ENCODE data around the gene BANF1.
A peak's percentile ranks its signal among the peaks of the same experiment; 100 is the strongest.

Gene BANF1

DNA sequence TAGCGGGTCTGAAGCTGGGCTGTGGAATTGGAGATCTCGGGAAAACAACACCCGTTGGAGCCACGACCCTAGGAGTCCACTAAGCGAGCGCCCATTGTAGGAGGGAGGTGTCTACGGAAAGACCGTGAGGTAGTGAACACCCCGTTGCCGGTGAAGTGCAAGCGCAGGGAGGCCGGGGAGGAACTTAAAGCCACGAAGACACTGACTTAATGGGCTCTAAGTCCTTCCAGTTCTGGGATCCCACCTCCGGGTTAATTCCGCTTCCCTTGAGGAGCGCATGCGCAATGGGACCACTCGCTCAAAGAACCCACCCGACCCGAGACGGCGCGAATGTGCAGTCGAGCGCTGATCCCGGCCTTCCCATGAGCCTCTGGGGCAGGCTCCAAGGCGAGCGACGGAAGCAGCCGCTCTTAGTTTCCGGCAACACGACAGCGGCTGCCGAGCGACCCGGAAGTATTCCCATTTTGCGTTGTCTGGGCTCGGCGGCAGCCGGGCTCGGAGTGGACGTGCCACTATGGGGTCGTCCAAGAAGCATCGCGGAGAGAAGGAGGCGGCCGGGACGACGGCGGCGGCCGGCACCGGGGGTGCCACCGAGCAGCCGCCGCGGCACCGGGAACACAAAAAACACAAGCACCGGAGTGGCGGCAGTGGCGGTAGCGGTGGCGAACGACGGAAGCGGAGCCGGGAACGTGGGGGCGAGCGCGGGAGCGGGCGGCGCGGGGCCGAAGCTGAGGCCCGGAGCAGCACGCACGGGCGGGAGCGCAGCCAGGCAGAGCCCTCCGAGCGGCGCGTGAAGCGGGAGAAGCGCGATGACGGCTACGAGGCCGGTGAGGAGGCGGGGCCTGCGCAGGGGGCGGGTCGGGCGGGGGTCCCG lies 40.8 kb upstream of the BANF1 start, which contains the start of gene SART1:
Gene SART1 (plus strand): TSS at position 468 of the 874 bp plus-strand sequence. CDS start 47 bp downstream, at position 515.
- TF ChIP-seq CTCF (conservative IDR thresholded peaks at IDR 0.05; ENCODE audit: low read length) = no peak
- H3K4me3 ChIP-seq (ENCODE audit: low read length) = peak within 1 kb of the TSS; percentile 92
- DNase-seq (ENCODE audit: low read depth) = peak; percentile 96

- no peak for TF ChIP-seq CTCF (conservative IDR thresholded peaks at IDR 0.05; ENCODE audit: low read length)
- no peak for DNase-seq (ENCODE audit: low read depth)
- H3K4me3 ChIP-seq (ENCODE audit: low read length) = peak overlapping the region; percentile 92
Measured at GRCh38 chr11:65962141-65962564, 40.1 kb upstream of the BANF1 start.

DNA sequence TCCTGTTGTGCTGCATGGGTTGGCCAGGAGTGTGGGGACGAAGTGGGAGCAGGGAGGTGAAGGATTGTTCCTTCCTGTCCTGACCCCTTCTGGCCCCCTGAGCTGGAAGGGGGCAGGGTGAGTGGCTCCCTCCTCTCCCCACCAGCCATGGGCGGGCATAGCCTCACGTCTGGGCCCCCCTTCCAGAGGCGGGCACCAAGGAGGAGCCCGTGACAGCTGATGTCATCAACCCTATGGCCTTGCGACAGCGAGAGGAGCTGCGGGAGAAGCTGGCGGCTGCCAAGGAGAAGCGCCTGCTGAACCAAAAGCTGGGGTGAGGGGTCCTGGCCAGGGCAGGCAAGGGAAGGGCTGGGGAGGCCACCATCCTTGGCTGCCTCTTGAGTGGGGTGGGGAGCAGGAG lies 37.4 kb upstream of the BANF1 start:
- no peak for DNase-seq (ENCODE audit: low read depth)
- TF ChIP-seq CTCF (conservative IDR thresholded peaks at IDR 0.05; ENCODE audit: low read length) = no peak
- no peak overlapping the region for H3K4me3 ChIP-seq (ENCODE audit: low read length)

GRCh38 chr11:65965986-65966762 lies 36.1 kb upstream of the BANF1 start:
- DNase-seq (ENCODE audit: low read depth) = no peak
- no peak for TF ChIP-seq CTCF (conservative IDR thresholded peaks at IDR 0.05; ENCODE audit: low read length)
- H3K4me3 ChIP-seq (ENCODE audit: low read length) = no peak overlapping the region

GRCh38 chr11:65967329-65967934 lies 34.9 kb upstream of the BANF1 start:
- H3K4me3 ChIP-seq (ENCODE audit: low read length) = no peak overlapping the region
- DNase-seq (ENCODE audit: low read depth) = no peak
- no peak for TF ChIP-seq CTCF (conservative IDR thresholded peaks at IDR 0.05; ENCODE audit: low read length)

- no peak for TF ChIP-seq CTCF (conservative IDR thresholded peaks at IDR 0.05; ENCODE audit: low read length)
- no peak for DNase-seq (ENCODE audit: low read depth)
- H3K4me3 ChIP-seq (ENCODE audit: low read length) = no peak overlapping the region
Measured at GRCh38 chr11:65968600-65969482, 33.5 kb upstream of the BANF1 start.

Data from AG10803 (cell line).